Epidermal melanocyte (primary cell): ENCODE data around the gene MAST4.

Experiments used
- DNase-seq: peaks from one replicate; pipeline ENCODE4 v3.0.0; 2011; ENCODE audit warnings: low spot score; ENCODE audit not compliant: insufficient read length

The MAST4 gene

DNA sequence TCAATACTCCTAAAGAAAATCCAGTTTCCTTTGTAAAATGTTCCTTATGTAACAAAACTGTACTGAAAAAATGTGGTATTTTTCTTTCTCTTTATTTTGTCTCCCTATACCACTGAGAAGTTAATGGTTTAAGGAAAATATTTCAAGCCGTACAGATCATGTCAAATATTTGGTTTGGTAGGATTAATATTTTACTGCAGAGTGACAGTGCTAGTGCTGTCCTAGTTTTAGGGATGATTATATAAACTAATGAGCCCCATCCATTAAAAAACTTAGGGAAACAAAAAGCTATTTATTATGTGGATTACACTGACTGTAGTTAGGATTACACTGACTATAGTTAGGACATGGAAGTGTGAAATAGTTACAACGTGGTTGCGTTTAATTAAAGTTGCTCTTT lies 391.3 kb downstream of the MAST4 start:
- no peak for DNase-seq

DNA sequence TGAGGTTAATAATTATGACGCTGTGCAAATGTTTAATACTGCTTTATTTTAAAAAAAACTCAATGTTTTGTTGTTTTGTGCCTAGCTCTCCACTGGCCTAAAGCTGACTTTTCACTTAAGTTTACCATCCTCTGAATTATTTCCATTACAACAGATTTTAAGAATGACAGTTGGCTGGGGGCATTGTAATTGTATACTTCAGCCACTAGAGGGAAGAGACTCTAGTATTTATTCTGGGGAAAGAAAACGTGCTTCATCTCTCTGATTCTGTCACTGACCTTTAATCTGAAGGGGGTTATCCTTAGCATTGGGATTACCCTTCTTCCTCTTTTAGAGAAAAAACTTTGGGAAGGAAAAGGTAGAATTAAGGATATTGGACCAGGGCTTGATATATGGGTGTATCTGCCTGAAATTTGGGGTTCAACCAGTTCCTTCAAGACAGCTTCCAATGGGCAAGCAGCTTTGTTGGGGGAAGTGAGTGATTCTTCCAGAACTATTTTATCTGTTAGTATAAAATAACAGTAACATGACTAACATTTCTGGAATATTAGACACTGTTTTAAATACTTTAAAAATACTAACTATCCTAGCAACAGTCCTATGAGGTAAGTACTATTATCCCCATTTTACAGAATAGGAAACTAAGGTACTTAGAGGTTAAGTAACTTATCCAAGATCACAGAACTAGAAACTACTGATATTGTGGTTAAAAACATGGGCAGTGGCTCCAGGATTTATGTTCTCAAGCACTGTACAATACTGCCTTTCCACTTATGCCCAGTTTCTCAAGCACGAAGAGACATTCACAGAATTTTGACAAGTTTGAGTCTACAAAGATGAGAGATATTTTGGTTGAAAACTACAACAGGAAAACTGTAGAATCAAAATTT lies 392.0 kb downstream of the MAST4 start:
- DNase-seq: no peak

DNA sequence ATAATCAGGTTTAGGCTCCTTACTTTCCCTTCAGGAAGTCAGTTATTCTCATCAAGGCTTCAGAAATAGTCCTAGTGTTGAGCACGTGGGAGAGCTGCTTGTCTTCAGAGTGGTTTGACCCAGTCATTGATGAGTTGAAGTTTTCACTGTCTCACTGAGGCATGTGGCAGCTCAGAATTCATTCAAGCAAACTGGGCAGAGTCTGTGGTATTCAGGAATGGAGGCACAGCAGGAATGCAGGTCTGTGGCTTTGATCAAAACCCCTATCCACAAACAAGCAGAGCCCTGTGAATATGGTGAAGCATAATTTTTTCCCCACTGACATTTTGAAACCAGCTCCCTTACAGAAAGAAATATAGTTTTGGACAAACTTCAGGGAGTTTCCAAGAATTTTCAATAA lies 393.1 kb downstream of the MAST4 start:
- no peak for DNase-seq

DNA sequence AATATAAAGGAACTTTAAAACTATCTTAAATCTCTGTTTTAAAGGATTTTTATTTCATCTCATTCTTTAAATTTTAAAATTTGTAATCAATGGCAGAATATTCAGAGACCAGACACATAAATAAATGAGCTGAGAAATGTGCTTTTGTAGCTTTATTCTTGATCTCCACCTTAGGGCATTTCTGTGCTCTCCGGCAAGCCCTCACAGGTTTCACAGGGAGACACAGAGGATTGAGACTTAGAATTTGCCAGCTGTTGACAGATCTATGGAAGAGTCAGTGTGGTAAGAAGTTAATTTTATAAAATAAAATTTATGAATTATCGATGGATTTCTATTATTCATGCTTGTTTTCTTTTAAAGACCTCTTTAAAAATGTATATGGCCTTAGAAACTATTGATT lies 393.6 kb downstream of the MAST4 start:
- DNase-seq: no peak

DNA sequence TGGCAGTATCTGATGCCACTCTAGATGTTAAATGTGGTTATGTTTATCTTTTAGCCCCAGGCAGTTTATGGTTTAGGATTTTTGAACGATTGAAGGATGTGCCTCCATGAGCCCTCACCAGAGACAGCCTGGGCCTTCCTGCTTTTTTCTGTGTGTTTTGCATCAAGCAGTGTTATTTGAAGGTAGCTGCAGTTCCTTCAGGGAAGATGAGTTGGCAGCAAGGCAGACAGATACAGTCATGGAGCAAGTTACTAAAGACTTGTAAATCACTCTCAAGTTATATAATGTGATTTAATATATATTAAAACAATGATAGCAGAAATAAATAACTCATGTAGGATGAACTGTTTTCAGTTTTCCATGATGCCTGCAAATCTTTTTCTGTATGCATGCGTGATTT lies 395.6 kb downstream of the MAST4 start:
- DNase-seq: no peak

DNA sequence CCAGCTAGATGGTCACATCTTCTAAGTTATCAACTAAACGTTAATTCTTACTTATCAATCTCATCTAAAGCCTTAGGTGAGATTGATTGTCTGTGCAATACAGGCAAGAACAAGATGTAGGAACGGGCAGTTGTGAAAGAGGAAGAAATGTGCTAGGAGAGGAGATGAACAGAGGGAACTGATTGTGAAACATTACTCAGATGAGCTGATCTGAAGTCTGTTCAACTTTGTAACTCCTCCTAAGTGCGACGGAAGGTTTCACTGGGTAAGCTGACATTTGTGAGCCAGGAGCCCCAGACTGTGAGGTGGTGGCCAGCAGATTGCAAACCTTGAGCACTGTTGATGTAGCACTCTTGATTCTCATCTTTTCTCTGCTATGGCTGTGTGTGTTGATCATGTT lies 396.4 kb downstream of the MAST4 start:
- DNase-seq: no peak

DNA sequence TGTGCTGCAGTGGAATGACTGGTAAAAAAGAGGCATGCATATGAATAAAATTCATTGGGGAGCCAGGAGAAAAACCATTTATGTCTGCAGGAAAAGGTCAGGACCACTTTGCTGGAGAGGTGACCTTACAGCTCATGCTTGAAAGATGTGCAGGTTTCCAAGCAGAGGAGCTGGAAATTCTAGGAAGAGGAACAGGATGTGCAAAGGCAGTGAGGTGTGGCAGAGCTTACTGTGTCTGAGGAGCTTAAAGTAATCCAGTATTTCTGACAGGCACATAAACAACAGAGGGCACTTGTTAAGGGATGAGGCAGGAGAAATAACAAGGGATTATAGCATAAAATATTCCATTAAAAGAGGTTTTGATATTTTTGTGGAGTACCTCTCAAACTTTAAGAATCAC lies 397.3 kb downstream of the MAST4 start:
- no peak for DNase-seq

DNA sequence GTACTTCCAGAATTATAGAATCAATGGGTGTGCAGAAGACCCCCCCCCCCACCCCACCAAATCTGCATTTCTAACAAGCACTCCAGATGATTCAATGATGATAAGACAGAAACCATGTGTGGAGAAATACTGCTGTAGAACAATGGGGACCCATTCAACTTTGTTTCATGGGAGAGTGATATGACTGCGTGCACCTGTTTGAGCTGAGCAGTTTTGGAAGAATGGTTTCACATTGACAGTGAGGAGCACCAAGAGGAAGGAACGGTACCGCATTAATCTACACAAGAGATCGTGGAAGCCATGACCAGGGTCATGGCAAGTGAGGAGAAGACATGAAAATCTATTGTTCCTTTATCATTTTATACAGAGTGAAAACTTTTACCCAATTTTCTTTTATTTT lies 397.7 kb downstream of the MAST4 start:
- DNase-seq: no peak

DNA sequence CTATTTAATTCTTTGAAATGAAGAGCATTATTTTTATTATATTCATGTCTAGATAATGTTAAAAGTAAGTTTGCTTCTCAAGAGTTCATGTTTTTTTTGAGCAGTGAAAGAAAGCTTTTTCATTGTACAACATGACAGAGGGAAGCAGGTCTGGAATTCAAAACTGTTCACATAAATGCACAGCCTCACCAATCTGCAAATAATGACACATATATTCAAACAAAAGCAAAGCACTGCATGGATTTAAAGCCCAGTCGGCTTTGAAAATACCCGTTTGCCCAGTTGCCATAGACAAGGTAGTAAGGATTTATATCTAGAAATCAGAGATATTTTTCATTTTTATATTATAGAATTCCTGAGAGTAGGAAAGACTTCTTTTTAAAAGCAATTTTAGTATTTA lies 398.6 kb downstream of the MAST4 start:
- DNase-seq: no peak

DNA sequence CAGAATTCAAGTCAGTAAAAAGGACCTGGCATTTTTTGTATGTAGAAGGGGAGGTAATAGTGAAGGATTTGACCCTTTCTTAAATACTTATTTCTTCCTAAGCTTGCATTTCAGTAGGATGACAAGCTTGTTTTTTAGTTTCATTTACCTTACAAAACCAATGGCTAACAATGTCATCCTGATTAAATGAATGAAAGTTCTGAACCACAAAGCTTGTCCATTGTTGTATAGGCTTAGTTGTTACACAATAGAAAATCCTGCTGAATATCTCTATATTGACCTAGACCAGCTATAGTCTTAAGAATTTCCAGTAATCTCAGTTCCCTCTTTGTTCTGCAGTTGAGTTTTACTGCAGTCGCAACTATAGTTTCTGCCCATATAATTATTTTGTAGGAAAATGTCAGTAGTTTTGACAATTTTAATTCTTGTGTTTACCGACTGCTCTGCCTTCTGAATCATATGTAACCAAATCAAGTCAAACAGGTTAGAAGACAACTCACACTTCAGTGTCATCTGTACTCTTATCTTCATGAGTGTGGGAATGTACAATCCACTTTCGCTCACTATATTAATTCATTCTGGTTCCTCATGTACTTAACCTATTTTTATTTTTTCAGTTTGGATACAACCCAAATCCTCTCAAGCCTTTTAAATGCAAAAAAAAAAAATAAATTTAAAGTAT lies 404.7 kb downstream of the MAST4 start:
- no peak for DNase-seq

DNA sequence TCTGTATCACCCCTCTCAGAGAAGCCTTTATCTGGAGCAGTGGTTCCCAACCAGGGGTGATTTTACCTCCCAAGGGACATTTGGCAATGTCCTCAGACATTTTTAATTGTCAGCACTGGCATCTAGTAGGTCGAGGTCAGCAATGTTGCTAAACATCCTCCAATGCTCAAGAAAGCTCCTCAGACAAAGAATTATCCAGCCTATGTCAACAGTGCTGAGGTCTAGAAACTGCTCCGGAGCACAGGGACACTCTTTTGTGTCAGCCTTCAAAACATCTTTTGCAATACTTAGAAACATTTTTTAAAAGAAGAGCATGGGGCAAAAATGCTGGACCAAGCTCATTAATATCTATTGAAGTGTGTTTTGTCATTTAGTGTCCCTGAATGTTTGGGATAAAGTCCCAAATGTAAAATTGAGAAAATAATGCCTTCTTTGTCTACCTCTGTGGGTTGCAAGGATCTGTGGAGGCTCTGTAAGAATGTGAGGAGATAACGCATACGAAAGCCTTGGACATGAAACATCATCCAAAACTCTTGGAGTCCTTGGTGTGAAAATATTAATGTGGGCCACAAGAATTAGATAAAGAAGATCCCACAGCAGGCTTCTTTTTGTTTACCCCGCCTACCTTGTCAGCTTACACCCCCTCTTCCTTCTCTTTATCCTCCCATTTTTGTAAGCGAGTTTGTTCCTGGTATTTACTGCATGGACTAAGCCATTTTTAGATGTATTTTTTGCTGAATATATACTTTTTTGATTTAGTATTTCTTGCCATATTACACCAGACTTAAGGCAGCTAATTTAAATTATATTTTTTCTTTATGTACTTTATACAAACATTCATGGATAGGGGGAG lies 406.9 kb downstream of the MAST4 start:
- no peak for DNase-seq

DNA sequence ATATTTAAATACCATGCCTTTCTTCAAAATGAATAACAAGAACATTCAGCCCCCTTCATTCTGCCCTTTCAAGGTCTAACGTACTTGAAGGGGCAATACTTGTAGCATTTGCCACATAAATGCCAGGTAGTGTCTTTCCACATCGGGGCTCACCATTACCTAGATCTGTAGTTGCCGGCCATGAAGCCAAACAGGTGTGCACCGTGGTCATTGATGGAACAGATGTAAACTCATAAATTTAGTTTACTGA lies 407.4 kb downstream of the MAST4 start:
- DNase-seq: no peak

DNA sequence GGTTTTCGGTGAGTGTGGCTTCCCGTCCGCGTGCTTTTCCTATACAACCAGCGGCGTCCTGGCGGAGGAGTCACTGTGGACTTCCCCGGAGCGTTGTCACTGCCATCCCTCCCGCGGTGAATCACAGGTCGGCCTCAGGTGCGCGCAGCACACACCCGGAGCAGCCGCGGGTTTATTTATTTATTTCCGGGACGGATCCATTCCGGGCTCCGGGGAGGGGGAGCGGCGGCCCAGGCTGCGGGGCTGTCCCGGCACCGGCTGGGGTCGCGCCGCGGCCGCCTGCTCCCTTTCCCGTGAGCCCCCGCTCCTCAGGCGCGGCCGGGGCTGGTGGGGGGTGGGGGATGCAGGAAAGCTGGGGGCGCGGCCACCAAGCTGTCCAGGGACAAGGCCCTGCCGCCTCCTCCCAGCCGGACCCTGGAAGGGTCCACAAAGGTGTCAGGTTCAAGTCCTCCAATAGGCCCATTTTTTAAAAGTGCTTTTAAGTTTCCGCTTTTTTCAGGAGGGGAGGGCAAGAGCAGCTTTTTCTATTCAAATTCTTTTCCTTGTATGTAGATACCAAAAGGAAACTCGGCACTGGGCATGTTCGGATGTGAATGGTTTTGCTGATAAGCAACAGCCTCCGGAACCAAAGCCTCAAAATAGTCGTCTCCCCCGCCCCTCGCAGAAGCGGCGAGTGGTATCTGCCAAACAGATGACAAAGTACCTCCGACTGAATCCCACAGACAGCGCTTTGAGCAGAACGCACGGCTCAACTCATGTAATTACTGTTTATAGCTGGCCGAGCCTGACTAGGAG lies 407.9 kb downstream of the MAST4 start:
- DNase-seq: no peak

DNA sequence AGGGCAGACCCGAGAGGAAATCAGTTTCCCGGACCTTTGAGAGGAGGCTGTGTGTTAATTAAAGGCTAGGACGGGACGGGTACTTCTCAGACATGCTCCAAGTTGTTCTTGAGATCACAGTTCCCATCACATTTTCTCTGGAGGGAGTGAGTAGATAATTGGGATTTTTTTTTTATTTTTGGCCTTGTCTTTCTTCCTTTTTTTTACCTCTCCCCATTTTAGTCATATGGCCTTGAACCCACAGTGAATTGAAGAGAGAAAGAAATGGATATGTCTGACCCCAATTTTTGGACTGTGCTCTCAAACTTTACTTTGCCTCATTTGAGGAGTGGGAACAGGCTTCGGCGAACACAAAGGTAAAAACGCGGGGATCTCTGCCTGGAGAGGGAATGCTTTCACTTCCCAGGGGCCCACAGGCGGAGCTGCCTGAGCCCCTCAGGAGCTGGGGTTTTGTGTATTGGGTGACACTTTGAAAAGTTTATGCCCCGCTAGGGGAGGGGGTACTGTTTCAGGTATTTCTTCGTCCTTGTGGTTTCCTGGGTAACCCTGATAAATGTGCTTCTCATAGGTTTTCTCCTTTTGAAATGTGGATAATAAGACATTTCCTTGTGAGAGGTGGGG lies 408.6 kb downstream of the MAST4 start:
- no peak for DNase-seq

DNA sequence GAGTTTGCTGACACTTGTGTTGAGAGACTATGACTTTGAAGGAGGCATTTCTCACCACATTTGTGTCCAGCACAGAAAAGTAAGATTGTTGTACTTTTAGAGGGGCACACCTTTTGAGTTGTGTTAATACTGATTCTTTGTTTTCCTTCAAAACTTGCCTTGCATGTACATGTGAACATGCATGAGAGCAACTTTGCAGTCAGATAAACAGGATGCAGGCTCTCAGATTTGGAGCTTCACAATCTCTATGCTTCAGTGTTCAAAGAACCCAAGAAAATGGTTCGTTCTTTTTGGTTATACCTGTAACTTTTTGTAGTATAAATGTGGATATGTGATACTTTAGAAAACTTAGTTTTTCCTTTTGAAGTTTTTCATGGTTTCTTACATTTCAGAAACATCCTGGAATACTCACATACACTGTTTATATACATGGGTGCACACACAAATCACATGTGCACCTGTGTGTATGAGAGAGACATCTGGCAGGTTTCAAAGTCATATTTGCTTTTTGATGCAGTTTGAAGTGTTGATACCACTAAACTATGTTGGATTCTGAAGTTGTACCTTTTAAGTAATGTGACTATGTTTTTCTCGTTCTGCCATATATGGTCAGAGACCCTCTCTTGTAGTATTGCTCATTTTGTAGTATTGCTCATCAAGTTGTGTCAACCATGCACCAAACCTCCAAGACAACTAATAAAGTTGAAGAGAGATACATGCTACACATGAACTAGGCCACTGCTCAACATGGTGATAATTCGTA lies 409.7 kb downstream of the MAST4 start:
- DNase-seq: no peak

DNA sequence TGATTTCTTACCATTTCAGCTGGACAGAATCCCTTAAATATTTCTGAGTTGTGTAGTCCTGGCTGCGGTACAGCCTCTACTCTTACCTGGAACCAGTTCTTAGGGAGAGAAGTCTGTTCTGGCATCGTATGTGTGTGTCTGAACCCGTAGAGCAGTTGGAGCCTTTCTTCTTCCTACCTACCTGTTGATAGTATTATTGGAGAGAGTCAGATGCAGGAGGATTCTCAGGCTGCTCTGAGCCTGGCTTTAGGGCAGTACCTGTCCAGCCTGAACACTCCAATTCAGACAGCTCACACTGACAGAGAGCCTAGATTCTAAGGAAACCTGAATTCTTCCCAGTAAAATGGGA lies 410.3 kb downstream of the MAST4 start:
- no peak for DNase-seq

DNA sequence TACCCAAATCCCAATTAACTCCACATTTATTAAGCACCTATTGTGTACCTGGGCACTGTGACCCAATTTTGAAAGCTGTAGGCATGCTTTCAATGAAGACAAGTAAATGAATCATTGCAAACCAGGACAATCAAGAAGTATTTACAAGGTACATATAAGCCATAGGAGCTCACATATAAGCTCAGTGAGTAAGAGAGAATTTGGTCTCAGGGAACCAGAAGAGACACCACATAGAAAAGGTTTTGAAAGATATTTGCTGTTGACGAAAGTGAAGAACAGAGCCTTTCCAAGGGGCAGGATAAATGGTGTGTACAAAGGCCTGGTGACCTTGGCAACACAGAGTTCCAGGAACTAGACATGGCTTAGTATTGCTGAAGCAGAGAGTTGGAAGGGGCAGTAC lies 412.8 kb downstream of the MAST4 start:
- no peak for DNase-seq

DNA sequence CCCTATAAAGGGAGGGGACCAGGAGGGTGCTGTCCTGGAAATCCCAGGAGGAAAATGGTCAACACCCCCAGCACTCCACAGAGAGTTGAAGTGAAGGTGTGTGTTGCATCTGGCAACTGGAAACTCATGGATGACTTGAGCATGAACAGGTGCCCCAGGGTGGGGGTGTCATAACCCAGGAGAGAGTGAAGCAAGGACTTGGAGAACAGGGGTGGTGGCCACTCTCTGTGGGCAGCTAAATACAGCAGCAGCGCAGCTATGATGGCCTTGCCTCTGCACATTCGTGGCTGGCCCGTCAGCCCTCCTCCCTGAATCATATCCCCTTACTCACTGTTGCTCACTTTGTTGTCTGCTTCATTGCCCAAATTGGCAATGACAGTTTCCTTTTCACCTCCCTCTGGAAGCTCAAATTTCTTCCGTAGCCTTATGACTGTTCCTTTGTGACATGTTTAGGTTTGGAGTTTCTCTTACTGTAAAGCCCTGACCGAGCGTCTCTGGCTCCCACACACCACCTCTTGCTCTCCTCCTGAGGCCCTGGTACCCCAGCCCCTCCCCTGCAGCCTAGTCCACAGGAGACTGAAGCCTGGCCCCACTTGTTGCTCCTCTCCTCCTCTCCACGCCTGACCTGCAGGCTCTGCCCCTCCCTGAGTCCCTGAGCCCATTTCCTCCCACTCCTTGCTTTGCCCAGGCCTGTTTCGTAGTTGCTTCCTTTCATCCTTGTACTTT lies 414.7 kb downstream of the MAST4 start:
- DNase-seq: no peak

DNA sequence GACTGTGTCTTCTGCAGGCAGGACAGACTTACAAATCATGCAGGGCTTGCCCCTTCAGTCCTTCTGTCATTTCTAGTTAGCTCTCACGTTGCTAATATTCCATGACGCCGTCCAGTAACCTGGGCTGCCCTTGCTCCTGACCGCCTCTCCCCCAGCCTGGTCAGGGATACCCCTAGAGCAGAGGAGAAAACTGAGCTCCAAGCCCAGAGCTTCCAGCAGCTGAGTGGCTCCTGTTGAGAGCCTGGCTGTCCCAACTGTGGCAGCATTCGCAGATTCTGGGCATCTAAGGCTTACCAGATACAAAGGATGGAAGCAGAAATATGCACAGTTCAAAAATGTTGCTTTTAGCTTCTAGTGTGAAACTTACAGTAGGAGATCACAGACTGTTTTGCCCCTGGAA lies 415.2 kb downstream of the MAST4 start:
- DNase-seq: no peak

DNA sequence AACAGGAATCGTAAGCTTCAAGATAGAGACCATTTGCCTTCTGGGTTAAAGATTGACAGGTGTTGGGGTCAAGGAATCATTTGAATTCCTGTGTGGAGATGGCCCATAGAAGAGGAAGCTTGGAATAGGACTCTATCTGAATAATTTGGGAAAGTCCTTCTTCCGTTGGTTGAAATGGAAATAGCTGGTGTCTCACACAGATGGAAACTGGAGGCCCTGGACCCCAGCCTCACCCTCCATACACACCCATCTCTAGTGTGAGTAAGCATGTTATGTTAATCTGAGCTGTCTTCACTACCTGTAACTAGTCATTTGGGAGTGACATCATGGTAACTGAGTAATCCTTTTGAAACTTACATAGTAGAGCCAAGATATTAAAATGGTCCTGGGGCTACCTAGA lies 416.0 kb downstream of the MAST4 start:
- DNase-seq: no peak
